GM18502 (cell line): ENCODE results near the gene TMSB15C.
"Not testable (repeated sequence)": the region's sequence is repeated elsewhere in the genome, so short reads cannot be mapped to it uniquely, and the experiment has no call there.

ENCODE experiments used
- ATAC-seq: cut with Tn5 transposase; IDR thresholded peaks from one replicate; pipeline ENCODE4 v1.9.1; 2021; ENCODE audit warnings: mild to moderate bottlenecking; ENCODE audit not compliant: unreplicated experiment, poor library complexity

Gene TMSB15C

GRCh38 chrX:104075778-104076445, at the start of gene TMSB15C:
Gene TMSB15C, minus strand, starts transcription at chrX:104076236.
- ATAC-seq, result peak; percentile 97

- ATAC-seq, result peak; percentile 71
Observed at GRCh38 chrX:104122829-104123228, 46.8 kb upstream of the TMSB15C start.

- no peak for ATAC-seq
Observed at GRCh38 chrX:104118765-104119164, 42.7 kb upstream of the TMSB15C start.

- no peak for ATAC-seq
Observed at GRCh38 chrX:104117759-104118158, 41.7 kb upstream of the TMSB15C start.

- peak; percentile 45 for ATAC-seq
Observed at GRCh38 chrX:104113222-104113965, 37.4 kb upstream of the TMSB15C start.

- peak; percentile 73 for ATAC-seq
Observed at GRCh38 chrX:104112326-104112951, 36.4 kb upstream of the TMSB15C start, which contains the start of gene ZCCHC18. Gene ZCCHC18, plus strand, starts transcription at chrX:104112523. Its CDS starts 1,589 bp downstream, at chrX:104114112.

- peak; percentile 60 for ATAC-seq
Observed at GRCh38 chrX:104110491-104111240, 34.6 kb upstream of the TMSB15C start.

- no peak for ATAC-seq
Observed at GRCh38 chrX:104108955-104109354, 32.9 kb upstream of the TMSB15C start.

- no peak for ATAC-seq
Observed at GRCh38 chrX:104105330-104106262, 29.6 kb upstream of the TMSB15C start.

- ATAC-seq, result no peak
Observed at GRCh38 chrX:104104676-104105075, 28.6 kb upstream of the TMSB15C start.

GRCh38 chrX:104098919-104099318, 22.9 kb upstream of the TMSB15C start:
- ATAC-seq, result no peak

GRCh38 chrX:104098151-104098808, 22.2 kb upstream of the TMSB15C start:
- peak; percentile 87 for ATAC-seq

GRCh38 chrX:104085919-104086318, 9.9 kb upstream of the TMSB15C start:
- ATAC-seq, result no peak

GRCh38 chrX:104085477-104085876, 9.4 kb upstream of the TMSB15C start:
- ATAC-seq, result no peak

- no peak for ATAC-seq
Observed at GRCh38 chrX:104084534-104085277, 8.7 kb upstream of the TMSB15C start.

GRCh38 chrX:104084063-104084462, 8.0 kb upstream of the TMSB15C start:
- ATAC-seq, result no peak

GRCh38 chrX:104077854-104078253, 1.8 kb upstream of the TMSB15C start:
- not testable (repeated sequence) for ATAC-seq

- ATAC-seq, result not testable (repeated sequence)
Observed at GRCh38 chrX:104062636-104063035, 13.4 kb downstream of the TMSB15C start.
